ENCODE measurements around the gene G6PC3.
"Not testable (repeated sequence)": the region's sequence is repeated elsewhere in the genome, so short reads cannot be mapped to it uniquely, and the experiment has no call there.

G6PC3 gene

DNA sequence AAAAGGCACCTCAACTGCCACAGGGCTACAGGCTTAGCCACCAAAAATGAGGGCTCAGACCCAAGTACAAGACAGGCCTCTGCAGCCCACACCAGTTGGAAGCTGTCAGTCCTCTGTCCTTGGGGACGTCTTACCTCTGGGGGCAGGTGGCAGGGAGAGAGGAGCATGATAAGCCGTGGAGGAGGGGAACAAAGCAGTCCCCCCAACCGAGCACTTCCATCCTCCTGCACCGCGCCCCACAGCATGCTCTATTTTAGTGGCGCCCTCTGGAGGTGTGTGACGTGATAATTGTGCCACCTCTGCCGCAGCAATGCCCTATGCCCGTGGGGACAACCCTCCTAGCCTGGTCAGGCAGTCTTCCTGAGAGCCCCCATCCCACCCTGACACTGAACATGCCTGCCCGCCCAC lies 13.6 kb downstream of the G6PC3 start:
- DNase-seq (ENCODE audit: low read depth) = no peak

DNA sequence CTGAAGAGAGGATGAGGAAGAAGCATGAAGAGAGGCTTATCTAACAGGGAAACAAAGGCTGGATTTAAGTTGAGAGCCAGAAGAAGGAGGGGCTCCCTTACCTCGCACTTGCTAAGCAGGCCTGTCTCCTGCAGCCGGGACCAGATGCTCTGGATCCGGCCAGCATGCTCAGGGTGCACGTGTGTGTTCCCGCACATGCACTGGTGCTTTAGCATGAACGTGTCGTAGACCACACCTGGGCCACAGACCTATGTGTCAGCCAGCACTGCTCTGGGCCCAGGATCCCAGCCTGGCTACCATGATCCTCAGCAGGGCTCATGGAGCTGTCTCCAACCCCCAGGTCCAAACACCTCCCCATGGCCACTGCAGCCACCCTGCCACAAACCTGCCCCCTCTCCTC lies 14.4 kb downstream of the G6PC3 start:
- no peak for DNase-seq (ENCODE audit: low read depth)

DNA sequence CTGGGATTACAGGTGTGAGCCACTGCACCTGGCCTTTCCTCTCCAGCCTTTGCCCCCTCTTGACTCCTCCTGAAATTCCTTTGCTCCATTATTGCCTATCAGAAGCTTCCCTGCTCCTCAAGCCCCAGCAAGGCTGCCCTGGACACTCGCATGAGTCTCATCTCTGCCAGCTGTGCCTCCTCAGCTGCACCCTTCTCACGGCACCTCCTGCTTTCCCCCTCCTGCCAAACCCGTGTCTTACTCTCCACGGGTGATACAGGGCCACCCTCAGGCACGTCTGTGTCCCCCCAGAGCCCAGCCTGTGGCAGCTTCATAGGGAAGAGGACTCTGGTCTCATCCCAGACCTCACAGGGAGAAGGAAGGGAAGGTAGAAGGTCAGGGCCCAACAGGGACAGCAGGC lies 15.4 kb downstream of the G6PC3 start:
- no peak for DNase-seq (ENCODE audit: low read depth)

DNA sequence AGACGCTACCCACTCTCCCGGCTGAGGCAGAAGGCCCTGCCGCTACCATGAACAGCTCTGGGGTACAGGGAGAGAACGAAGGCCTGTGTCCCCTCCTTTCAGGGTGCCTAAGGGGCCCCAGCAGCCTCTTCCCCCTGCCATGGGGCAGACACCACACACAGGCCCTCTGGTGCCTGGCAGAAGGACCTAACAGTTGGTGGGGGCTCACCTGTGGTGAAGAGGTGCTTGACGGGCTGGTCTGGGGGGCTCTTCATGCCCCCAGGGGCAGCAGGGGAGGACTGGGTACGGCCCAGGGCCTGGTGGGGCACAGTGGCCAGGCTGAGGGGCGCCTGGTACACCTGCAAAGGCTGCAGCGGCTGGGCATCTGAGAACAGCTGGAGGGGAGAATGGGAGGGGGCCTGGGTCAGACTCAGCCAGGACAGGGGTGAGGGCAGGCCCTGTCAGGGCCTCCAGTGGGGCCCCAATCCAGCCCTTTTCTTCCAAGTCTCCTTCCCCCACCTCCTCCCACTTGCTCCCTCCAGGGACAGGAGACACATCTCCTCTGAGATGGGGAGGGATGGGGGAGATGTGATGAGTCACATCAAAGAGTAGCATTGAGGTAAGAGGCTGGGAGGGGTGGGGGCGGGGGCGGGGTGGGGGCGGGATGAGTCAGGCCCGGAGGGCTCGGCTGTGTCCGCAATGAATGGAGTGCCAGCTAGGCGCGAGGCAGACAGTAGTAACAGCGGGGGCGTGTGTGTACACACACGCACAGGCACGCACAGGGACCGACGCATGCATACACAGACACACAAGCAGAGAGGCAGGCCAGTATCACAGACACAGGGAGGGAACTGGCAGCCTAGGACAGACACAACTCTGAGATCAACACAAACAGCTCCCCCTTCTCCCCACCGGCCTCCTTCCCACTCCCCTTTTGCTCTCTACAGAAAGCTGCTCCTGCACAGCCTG lies 16.1 kb downstream of the G6PC3 start:
- DNase-seq (ENCODE audit: low read depth) = no peak

DNA sequence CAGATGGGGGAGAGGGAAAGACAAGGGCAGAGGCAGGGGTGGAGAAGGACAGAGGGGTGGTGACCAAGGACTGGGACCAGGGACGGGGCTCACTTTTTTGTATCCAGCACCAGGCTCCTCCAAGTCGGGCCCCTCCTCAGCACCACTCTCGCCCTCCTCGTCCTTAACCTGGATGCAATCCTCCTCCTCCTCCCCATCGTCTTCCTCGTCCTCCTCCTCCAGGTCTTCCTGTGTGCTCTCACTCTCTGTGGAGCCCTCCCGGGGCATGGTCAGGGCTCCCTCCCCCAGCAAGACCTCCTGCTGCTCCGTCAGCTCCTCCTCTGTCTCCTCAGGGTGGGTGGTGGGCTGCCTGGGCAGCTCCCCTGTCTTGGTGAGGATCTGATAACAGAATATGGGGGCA lies 16.8 kb downstream of the G6PC3 start:
- DNase-seq (ENCODE audit: low read depth) = no peak

DNA sequence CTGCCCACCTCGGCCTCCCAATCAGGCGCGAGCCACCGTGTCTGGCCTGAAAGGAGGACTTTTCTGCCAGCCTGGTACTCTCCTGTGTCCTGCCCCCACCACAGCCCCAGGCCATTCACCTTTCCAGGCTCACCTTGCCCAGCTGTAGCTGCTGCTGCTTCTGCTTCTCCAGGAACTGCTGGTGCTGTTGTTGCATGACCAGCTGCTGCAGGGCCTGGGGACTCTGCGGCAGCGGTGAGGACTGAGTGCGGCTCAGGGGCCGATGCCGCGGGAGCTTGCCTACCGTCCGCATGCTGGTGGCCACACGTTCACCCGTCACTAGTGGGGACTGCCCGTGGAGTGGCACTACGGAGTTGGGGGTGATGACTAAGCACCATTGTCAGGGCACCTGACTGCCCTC lies 17.7 kb downstream of the G6PC3 start:
- no peak for DNase-seq (ENCODE audit: low read depth)

DNA sequence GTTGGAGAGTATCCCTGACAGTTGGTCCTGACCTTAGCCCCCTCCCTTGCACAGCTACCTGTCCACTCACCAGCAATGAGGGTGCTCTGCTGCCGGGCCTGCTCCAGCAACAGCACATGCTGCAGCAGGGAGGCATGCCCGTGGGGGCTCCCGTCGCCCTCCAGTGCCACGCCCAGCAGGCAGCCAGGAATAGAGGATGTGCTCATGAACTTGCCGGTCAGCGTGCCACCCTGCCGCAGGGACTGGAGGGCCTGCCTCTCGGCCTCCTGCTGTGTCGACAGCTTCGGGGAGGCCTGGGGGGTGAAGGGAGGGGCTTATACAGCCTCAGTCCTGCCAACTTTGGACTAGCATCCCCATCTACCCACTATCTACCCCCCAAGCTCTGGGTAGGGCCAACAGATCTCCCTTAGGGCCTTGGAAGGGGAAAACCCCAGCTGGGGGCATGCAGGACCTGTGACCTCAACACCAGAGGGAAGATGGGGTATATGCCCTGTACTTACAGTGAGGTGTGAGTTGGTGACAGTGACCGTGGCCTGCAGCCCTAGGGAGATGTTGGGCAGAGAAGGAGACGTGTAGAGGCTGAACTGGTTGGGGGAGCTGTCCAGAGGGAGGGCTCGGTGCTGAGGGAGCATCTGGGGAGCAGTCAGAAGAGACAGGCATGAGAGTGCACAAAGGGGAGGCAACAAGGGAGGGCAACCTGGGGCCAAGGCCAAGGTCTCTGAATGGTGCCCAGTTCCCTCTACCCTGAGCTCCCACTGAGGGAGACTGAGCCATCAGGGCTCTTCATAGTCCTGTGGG lies 20.9 kb downstream of the G6PC3 start:
- DNase-seq (ENCODE audit: low read depth) = no peak

DNA sequence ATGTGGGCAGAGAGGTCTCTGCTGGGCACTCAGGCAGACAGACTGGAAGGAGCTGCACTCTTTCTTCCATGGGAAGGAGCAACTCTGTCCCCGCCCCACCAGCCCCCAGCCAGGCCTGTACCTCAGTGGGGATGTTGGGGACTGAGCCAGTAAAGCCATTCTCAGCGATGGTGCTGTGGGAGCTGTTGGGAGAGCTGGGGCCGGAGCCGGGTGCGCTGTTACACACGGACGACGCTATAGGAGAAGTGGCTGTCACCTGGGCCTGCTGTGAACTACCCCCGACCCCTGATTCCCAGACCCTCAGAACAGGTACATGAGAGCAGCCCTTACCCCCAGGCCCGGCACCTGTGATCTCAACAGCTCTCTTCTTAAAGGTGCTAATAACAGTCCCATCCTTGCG lies 21.5 kb downstream of the G6PC3 start:
- no peak for DNase-seq (ENCODE audit: low read depth)

DNA sequence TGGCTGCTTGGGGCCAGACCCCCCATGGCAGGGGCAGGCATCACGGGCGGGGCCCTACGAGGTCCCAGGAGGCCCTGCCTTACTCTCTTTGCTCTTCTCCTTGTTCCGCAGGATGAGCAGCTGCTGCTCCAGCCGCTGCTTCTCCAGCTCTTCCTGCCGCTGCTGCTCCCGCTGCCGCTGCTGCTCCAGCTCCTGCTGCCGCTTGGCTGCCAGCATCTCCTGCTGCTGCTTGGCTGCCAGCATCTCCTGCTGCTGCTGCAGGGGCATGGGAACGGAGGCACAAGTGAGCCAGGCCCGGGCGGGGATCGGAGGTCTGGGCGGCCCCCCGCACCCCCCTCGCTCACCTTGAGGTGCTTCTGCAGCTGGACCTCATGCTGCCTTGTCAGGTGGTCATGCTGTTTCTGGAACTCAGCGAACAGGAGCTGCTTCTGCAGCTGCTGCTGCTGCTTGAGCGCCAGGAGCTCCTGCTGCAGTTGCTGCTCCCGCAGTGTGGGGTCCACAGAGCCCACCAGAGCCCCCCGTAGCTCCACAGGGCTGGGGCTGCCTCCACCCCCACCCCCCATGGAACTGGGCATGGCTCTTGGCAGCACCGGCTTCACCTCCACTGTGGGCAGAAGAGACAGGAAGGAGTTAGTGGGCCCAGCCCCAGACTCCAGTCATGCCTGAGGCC lies 22.8 kb downstream of the G6PC3 start:
- DNase-seq (ENCODE audit: low read depth) = no peak

DNA sequence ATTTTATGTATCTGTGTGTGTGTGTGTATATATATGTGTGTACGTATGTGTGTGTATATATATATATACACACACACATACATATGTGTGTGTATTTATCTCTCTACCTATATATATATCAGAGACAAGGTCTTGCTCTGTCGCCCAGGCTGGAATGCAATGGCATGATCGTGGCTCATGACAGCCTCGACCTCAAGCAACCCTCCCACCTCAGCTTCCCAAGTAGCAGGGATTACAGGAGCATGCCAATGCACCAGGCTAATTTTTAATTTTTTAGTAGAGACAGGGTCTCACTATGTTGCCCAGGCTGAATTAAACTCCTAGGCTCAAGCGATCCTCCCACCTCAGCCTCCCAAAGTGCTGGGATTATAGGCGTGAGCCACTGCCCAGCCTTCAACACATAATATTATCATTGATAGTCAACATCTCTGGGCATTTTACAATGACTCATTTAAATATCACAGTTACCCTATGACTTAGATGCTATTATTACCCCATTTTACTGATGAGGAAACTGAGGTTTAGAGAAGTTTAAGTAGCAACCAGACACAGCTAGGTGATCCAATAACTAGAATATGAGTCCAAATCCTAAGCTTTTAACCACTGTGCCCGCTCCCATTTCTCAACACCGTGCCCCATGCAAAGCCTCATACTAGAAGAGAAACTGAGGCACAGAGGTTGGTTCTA lies 24.3 kb downstream of the G6PC3 start:
- DNase-seq (ENCODE audit: low read depth) = no peak

DNA sequence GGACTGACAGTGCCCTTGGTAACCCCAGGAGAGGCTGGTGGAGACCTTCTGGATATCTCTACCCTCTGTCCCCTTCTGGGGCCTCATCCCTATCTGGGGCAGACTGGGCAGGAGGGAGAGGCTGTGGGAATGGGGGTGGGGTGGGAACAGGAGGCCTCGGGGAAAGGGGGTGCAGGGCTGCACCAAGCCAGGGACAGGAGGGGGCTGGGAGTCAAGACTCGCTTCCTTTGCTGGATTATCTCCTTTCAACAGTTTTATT lies 24.8 kb downstream of the G6PC3 start:
- DNase-seq (ENCODE audit: low read depth) = no peak

DNA sequence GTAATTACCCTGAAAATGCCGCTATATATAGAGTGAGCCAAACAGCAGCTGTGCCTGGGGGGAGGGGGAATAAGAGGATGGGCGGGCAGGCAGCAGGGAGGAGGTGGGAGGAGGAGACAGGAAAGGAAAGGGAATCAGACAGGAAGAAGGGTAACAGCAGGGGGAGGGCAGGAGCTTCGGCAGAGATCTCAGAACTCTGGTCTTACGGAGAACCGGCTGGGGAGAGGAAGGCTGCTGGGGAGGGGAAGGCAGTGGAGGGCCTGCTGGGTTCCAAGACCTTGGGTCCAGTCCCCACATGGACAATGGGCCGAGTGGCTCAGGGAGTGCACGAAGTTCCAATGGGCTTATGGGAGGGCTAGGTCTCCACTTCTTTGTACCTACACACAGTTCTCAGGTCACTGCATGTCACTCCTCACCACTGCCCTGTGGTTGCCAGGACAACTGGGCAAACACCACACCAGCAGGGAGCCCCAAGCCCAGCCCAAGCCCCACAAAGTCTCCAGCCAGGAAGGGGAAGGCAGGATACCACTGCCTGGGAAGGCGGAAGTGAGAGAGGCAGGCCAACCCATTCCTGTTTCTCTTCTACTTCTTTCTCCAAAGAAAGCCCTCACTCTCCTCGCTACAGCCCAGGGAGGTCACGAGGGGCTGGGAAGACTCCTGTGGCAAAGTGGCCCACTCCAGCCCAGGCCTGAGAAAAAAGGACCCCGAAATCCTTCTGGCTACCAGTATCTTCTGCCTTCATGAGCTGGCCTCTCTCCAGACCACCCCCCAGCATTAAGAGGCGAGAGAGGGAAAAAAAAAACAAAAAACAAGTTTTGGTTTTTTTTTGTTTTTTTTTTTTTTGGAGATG lies 25.3 kb downstream of the G6PC3 start:
- peak; percentile 94 for DNase-seq (ENCODE audit: low read depth)

DNA sequence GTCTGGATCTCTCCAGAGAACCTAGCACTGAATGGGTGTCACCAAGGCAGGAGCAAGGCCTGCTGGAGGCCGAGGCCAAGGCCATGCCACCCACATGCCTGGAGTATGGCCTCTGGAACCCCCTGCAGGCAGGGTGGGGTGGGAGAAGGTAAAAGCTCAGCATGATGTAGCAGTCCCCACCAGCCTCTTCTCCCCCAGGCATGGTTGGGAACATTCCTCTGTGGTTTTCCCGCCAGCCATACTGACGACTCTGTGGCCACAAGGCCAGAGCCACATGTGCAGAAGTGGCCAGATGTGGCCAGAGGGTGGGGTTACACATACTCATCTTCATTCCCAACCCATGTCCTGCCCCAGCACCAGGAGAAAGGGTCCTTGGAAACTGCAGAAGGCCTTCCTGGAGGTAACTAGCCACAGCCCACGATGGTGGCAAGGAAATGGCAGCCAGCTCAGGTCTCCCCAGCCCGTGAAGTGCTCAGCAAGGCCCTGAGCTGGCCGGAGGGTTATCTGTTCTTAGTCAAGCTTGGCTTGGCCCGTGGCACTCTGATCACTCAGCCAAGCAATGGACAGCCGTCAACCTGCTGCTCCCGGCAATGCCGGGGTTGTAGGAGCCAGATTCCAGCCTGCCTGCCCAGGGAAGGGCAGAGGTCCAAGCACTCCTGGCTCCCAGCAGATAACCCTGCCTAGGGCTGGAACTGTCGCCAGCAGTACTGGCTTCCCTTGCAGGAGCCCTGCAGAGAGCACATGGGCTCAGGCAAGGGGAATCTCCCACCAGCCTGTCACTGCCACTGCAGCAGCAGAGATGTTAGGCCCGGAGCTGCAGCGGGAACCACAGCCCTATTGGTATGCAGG lies 26.8 kb downstream of the G6PC3 start:
- no peak for DNase-seq (ENCODE audit: low read depth)

DNA sequence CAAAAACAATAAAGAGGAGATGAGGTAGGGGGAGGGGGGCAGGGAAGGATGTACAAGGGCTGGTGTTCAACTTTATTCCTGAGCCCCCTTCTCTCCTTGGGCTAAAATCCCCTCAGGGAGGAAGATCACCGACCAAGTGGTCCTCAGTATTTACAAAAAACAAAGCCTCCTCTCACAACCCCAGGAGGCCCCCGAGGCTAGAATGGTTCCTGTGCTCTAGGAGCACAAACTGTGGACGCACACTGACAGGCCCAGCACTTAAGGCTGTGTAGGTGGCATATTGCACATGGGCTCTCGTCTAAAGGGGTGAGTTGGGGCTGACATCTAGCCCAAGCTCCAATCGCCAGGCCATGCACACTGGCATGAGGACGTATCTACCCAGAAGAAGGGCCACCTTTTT lies 31.3 kb downstream of the G6PC3 start:
- DNase-seq (ENCODE audit: low read depth) = not testable (repeated sequence)

DNA sequence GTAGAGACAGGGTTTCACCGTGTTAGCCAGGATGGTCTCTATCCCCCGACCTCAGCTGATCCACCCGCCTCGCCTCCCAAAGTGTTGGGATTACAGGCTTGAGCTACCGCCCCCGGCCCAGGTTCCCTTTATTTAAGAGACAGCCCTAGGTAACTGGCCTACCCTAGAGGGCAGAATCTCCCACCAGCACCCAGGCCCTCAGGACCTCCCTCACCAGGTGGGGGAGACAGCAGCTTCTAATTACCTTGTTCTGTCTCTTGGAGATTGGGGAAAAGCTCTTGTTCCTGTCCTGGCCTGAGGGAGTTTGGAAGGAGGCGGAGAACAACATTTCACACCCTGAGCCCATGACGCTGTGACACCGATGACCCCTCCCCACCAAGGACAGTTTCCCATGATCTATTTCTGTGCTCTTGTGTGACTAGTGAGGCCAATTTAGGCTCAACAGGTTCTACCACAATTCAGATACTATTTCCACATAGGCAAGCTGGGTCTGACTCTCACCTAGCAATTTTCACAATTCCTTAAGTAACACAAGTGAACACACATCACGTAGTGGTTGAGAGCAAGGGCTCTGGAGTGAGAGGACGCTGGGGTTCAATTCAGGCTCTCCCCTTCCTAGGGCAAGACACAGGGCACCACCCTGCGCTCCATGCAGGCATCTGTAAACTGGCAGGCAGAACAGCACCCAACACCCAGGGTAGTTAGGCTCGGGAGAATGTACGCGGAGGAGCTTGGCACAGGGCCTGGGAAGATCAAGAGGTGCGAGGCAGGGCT lies 32.5 kb downstream of the G6PC3 start:
- no peak for DNase-seq (ENCODE audit: low read depth)

DNA sequence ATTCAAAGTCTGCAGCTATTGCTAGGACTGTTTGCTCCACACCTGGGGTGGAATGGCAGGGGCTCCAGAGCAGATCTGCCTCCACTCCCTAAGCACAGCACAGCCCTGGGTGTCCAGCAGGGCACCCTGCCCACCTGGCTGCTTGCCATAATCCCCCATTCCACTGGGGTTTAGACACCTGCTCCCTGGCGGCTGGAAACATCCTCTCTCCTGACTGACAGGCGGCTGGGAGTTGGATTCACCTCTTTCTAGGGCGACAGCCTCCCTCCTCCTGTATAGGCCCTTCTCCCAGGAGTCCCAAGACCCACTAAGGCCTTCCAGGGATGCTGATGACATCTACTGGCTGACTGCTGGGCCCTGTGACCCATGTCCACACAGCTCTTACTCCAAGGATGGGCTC lies 34.9 kb downstream of the G6PC3 start:
- no peak for DNase-seq (ENCODE audit: low read depth)

DNA sequence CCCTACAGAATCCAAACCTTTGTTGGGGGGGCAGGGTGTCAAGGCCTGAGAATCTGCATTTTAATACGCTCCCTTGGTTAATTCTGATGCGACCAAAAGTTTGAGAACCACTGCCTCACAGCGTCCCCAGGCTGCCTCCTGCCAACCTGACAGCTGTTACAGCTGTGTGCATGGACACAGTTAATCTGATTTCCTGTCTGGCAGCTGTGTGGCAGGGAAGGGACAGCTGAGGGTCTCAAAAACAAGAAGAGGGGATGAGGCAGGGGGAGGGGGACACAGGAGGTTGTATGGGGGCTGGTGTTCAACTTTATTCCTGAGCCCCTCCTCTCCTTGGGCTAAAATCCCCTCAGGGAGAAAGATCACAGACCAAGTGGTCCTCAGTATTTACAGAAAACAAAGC lies 35.4 kb downstream of the G6PC3 start:
- no peak for DNase-seq (ENCODE audit: low read depth)

DNA sequence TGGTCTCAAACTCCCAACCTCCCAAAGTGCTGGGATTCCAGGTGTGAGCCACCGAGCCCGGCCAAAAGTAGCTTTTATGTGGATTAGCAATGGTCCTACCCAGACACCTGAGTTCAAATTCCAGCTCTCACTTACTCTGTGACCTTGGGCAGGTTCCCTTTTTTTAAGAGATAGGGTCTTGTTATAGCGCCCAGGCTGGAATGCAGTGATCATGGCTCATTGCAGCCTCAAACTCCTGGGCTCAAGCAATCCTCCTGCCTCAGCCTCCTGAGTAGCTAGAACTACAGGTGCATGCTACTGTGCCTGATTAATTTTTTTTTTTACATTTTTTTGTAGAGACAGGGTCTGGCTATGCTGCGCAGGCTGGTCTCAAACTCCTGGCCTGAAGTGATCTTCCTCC lies 36.3 kb downstream of the G6PC3 start:
- DNase-seq (ENCODE audit: low read depth) = no peak

DNA sequence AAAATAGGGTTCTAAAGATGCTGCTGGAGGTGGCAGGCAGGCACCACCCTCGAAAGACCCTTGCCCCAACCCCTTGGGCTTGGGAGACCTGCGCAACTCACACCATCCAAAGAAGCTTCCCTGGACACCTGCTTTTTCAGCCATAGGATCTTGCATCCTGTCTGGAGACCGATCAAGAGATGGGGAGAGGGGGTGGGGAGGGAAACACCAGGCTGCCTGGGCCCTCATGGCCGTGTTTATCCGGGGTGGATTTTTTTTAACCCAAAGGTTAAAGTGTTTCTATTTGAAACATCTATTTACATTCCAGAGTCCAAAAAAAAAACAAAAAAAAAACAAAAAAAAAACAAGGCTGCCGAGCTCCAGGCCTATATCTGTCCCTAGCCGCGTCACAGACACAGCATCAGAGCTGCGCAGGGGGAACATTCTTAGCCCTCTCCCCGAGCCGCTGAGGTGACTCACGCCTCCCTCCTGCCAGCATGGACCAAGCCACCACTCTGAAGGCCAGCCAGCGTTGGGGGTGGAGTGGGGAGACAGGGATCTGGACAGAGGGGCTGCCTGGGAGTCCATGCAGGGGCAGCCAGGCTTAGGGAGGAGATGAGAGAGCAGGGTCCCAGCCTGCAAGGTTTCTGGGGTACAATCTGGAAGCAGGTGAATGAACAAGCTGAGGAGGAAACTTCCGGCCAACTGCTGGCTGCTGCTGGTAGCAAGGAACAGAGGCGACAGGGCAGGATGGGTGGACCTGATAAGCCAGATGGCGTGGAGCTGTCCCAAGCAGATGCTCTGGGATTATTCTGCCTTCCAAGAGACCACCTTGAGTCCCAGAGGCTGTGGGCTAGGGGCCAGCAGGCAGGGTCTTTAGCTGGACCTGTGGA lies 38.1 kb downstream of the G6PC3 start:
- no peak for DNase-seq (ENCODE audit: low read depth)
